OCI-LY1 (cell line): ENCODE data around the gene SPDL1.

ENCODE experiments used
- H2AFZ ChIP-seq: fragments of 200-600 bp; sonication (generic), shearing (Covaris generic); 2 replicates; pipeline ENCODE4 v1.6.0; 2014; ENCODE audit warnings: antibody characterized with exemption, mild to moderate bottlenecking, low read length
- H3F3A ChIP-seq: fragments of 200-600 bp; sonication (generic), shearing (Covaris generic); 2 replicates; pipeline ENCODE4 v1.6.0; 2014; ENCODE audit warnings: mild to moderate bottlenecking, antibody characterized with exemption, low read length, moderate library complexity; ENCODE audit not compliant: insufficient read depth
- H3K27ac ChIP-seq: fragments of 200-600 bp; sonication (generic); 2 replicates; pipeline ENCODE4 v1.5.1; 2014; ENCODE audit warnings: low read length, mixed run types, mild to moderate bottlenecking, low read depth; ENCODE audit not compliant: poor library complexity, severe bottlenecking
- H3K27me3 ChIP-seq: fragments of 200-600 bp; sonication (generic); 2 replicates; pipeline ENCODE4 v1.6.0; 2014; ENCODE audit warnings: antibody characterized with exemption, mild to moderate bottlenecking, low read length, moderate library complexity; ENCODE audit not compliant: insufficient read depth
- H3K36me3 ChIP-seq: fragments of 200-600 bp; sonication (generic); 2 replicates; pipeline ENCODE4 v1.6.1; 2014; ENCODE audit warnings: mild to moderate bottlenecking, antibody characterized with exemption, low read length, moderate library complexity, mixed read lengths; ENCODE audit not compliant: insufficient read depth
- H3K4me1 ChIP-seq: fragments of 200-600 bp; sonication (generic); 2 replicates; pipeline ENCODE4 v1.5.1; 2014; ENCODE audit warnings: mild to moderate bottlenecking, low read length, moderate library complexity; ENCODE audit not compliant: insufficient read depth, severe bottlenecking
- H3K4me2 ChIP-seq: fragments of 200-600 bp; sonication (generic), shearing (Covaris generic); 2 replicates; pipeline ENCODE4 v1.6.1; 2014; ENCODE audit warnings: low read length
- H3K4me3 ChIP-seq: fragments of 200-600 bp; sonication (generic); 2 replicates; pipeline ENCODE4 v1.5.1; 2014; ENCODE audit warnings: low read length, low read depth, mild to moderate bottlenecking, mixed read lengths; ENCODE audit not compliant: poor library complexity, severe bottlenecking
- H3K79me2 ChIP-seq: fragments of 200-600 bp; shearing (Covaris generic); 2 replicates; pipeline ENCODE4 v1.6.1; 2016; ENCODE audit warnings: mixed run types, low read length, mixed read lengths; ENCODE audit not compliant: insufficient read depth
- H3K9ac ChIP-seq: fragments of 200-600 bp; sonication (generic), shearing (Covaris generic); 2 replicates; pipeline ENCODE4 v1.6.1; 2014; ENCODE audit warnings: mild to moderate bottlenecking, low read length, mixed read lengths
- H3K9me2 ChIP-seq: fragments of 200-600 bp; sonication (generic), shearing (Covaris generic); 2 replicates; pipeline ENCODE4 v1.6.1; 2014; ENCODE audit warnings: low read depth, mild to moderate bottlenecking, low read length, mixed read lengths
- H3K9me3 ChIP-seq: fragments of 200-600 bp; shearing (Covaris generic); 2 replicates; pipeline ENCODE4 v1.6.1; 2014; ENCODE audit warnings: low read length, mixed read lengths
- H4K20me1 ChIP-seq: fragments of 200-600 bp; sonication (generic), shearing (Covaris generic); 2 replicates; pipeline ENCODE4 v1.6.0; 2016; ENCODE audit warnings: mild to moderate bottlenecking, low read length; ENCODE audit not compliant: insufficient read depth
- EZH2 ChIP-seq: fragments of 200-600 bp; sonication (generic), shearing (Covaris generic); IDR thresholded peaks from 2 replicates; pipeline ENCODE4 v1.8.0; 2017; ENCODE audit warnings: borderline replicate concordance, mixed run types, mild to moderate bottlenecking, antibody characterized with exemption, low read length, moderate library complexity, mixed read lengths
- TF ChIP-seq, protein P1 (sequence below): fragments of 200-600 bp; sonication (generic), shearing (Covaris generic); IDR thresholded peaks from 2 replicates; pipeline ENCODE4 v1.5.1; 2017; ENCODE audit warnings: mild to moderate bottlenecking, antibody characterized with exemption, low read length, moderate library complexity, mixed read lengths

Gene SPDL1

GRCh38 chr5:169602535-169602934, 19.0 kb downstream of the SPDL1 start:
- no peaks in the 10 kb centered on the region for H3F3A ChIP-seq
- H3K9me2 ChIP-seq = no peaks in the 10 kb centered on the region
- no peaks in the 10 kb centered on the region for H3K79me2 ChIP-seq
- no peak overlapping the region for H3K27ac ChIP-seq
- H3K4me1 ChIP-seq = no peaks in the 10 kb centered on the region
- H3K4me2 ChIP-seq = no peak overlapping the region
- no peaks in the 10 kb centered on the region for H4K20me1 ChIP-seq
- no peak overlapping the region for H3K4me3 ChIP-seq
- TF ChIP-seq, protein P1, sequence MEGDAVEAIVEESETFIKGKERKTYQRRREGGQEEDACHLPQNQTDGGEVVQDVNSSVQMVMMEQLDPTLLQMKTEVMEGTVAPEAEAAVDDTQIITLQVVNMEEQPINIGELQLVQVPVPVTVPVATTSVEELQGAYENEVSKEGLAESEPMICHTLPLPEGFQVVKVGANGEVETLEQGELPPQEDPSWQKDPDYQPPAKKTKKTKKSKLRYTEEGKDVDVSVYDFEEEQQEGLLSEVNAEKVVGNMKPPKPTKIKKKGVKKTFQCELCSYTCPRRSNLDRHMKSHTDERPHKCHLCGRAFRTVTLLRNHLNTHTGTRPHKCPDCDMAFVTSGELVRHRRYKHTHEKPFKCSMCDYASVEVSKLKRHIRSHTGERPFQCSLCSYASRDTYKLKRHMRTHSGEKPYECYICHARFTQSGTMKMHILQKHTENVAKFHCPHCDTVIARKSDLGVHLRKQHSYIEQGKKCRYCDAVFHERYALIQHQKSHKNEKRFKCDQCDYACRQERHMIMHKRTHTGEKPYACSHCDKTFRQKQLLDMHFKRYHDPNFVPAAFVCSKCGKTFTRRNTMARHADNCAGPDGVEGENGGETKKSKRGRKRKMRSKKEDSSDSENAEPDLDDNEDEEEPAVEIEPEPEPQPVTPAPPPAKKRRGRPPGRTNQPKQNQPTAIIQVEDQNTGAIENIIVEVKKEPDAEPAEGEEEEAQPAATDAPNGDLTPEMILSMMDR = no peak
- no peak for TF ChIP-seq EZH2
- no peak overlapping the region for H2AFZ ChIP-seq
- no peaks in the 10 kb centered on the region for H3K9me3 ChIP-seq
- H3K27me3 ChIP-seq = no peaks in the 10 kb centered on the region
- H3K9ac ChIP-seq = no peak overlapping the region
- peaks cover 66% of the 10 kb centered on the region for H3K36me3 ChIP-seq

GRCh38 chr5:169606279-169606678, 22.7 kb downstream of the SPDL1 start:
- Histone ChIP-seq H4K20me1 (no peaks in the 10 kb centered on the region), H3K27me3 (no peaks in the 10 kb centered on the region), H3K4me2 (no peak overlapping the region), H3F3A (no peaks in the 10 kb centered on the region), H3K9me3 (no peaks in the 10 kb centered on the region), H3K36me3 (peaks cover 30% of the 10 kb centered on the region), H2AFZ (no peak overlapping the region), H3K9me2 (no peaks in the 10 kb centered on the region), H3K27ac (no peak overlapping the region), H3K79me2 (no peaks in the 10 kb centered on the region), H3K9ac (no peak overlapping the region), H3K4me3 (no peak overlapping the region), H3K4me1 (no peaks in the 10 kb centered on the region)
- TF ChIP-seq, protein P1 = no peak
- TF ChIP-seq EZH2 = no peak

DNA sequence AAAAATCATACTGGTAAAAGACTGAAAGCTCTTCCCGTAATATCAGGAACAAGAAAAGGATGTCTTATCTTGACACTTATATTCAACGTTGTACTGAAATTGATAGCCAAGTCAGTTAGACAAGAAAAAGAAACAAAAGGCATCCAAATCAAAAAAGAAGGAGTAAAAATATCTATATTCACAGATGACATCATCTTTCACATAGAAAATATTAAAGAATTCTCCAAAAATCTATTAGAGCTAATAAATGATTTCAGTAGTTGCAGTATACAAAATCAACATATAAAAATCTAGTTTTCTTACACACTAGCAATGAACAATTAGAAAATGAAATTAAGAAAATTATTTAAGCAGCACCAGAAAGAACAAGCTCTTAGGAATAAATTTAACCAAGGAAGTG, 24.3 kb downstream of the SPDL1 start:
- TF ChIP-seq EZH2 = no peak
- TF ChIP-seq, protein P1 = no peak
- no peak overlapping the region for H3K27ac ChIP-seq
- H3K36me3 ChIP-seq = peaks cover 14% of the 10 kb centered on the region
- H3K9me2 ChIP-seq = no peaks in the 10 kb centered on the region
- no peak overlapping the region for H2AFZ ChIP-seq
- no peaks in the 10 kb centered on the region for H3K9me3 ChIP-seq
- H3F3A ChIP-seq = no peaks in the 10 kb centered on the region
- H3K4me1 ChIP-seq = no peaks in the 10 kb centered on the region
- no peak overlapping the region for H3K4me3 ChIP-seq
- H4K20me1 ChIP-seq = no peaks in the 10 kb centered on the region
- H3K9ac ChIP-seq = no peak overlapping the region
- no peaks in the 10 kb centered on the region for H3K79me2 ChIP-seq
- H3K4me2 ChIP-seq = no peak overlapping the region
- no peaks in the 10 kb centered on the region for H3K27me3 ChIP-seq
